A204.1 (cell line): ENCODE data around the gene ITGAE.

Experiments used
- FAIRE-seq: peaks from 2 replicates; lab custom pipeline; 2012; peaks lifted over from hg19 to GRCh38; lab: Jason Lieb, UNC

The ITGAE gene

GRCh38 chr17:3691617-3692067 is 109.3 kb downstream of the ITGAE start:
- no peak for FAIRE-seq

GRCh38 chr17:3690094-3690715 is 110.8 kb downstream of the ITGAE start:
- FAIRE-seq, result no peak

- no peak for FAIRE-seq
These were observed 111.5 kb downstream of the ITGAE start for GRCh38 chr17:3689262-3690093.

GRCh38 chr17:3688852-3689261 is 112.1 kb downstream of the ITGAE start:
- FAIRE-seq, result no peak

- no peak for FAIRE-seq
These were observed 112.9 kb downstream of the ITGAE start for GRCh38 chr17:3688027-3688553.

GRCh38 chr17:3685174-3685573 is 115.8 kb downstream of the ITGAE start:
- FAIRE-seq, result no peak

- FAIRE-seq, result no peak
These were observed 117.9 kb downstream of the ITGAE start for GRCh38 chr17:3683054-3683511.

- FAIRE-seq, result no peak
These were observed 119.0 kb downstream of the ITGAE start for GRCh38 chr17:3682033-3682432.

- FAIRE-seq, result no peak
These were observed 119.4 kb downstream of the ITGAE start for GRCh38 chr17:3681565-3681964.

GRCh38 chr17:3681057-3681456 is 119.9 kb downstream of the ITGAE start:
- no peak for FAIRE-seq

GRCh38 chr17:3679531-3680126 is 121.4 kb downstream of the ITGAE start:
- FAIRE-seq, result no peak

GRCh38 chr17:3678821-3679530 is 122.0 kb downstream of the ITGAE start:
- no peak for FAIRE-seq

GRCh38 chr17:3678095-3678820 is 122.7 kb downstream of the ITGAE start:
- no peak for FAIRE-seq

GRCh38 chr17:3675886-3676285 is 125.1 kb downstream of the ITGAE start:
- no peak for FAIRE-seq

GRCh38 chr17:3672571-3672970 is 128.4 kb downstream of the ITGAE start:
- no peak for FAIRE-seq

- FAIRE-seq, result no peak
These were observed 131.4 kb downstream of the ITGAE start for GRCh38 chr17:3669548-3669947.

- no peak for FAIRE-seq
These were observed 132.0 kb downstream of the ITGAE start for GRCh38 chr17:3669085-3669347.

GRCh38 chr17:3668279-3669084 is 132.5 kb downstream of the ITGAE start, which contains the start of the genes EMC6 and TAX1BP3:
TSS of gene EMC6 (plus strand) at chr17:3668812. CDS start at chr17:3669147, 335 bp downstream.
TSS of gene TAX1BP3 (minus strand) at chr17:3668578. CDS start at chr17:3668526, 52 bp downstream.
- peak; percentile 91 for FAIRE-seq

- no peak for FAIRE-seq
These were observed 133.4 kb downstream of the ITGAE start for GRCh38 chr17:3667366-3668278.

GRCh38 chr17:3666516-3666915 is 134.5 kb downstream of the ITGAE start:
- FAIRE-seq, result no peak
